H9 (cell line): Measurements from ENCODE around the gene POLR2J. TPM values are rescaled to one million over a fixed set of nuclear protein-coding genes. Genes with fewer than 3 reads are reported as not detected.

Experiments
- DNase-seq: peaks from one replicate; pipeline ENCODE4 v3.0.0-alpha.2; 2017
- H2AFZ ChIP-seq: one replicate; pipeline ENCODE4 v1.6.1; 2013; ENCODE audit warnings: mild to moderate bottlenecking, low read length, control low read depth, moderate library complexity
- H2AK5ac ChIP-seq: 2 replicates; pipeline ENCODE4 v1.6.1; 2013; ENCODE audit warnings: low read length, control low read depth, mixed read lengths; ENCODE audit not compliant: insufficient read length
- H2BK120ac ChIP-seq: one replicate; pipeline ENCODE4 v1.6.1; 2013; ENCODE audit warnings: low read depth, mild to moderate bottlenecking, low read length, control low read depth, inconsistent platforms; ENCODE audit not compliant: poor library complexity, severe bottlenecking
- H2BK12ac ChIP-seq: 2 replicates; pipeline ENCODE4 v1.6.1; 2013; ENCODE audit warnings: low read length, control low read depth, mixed read lengths, low read depth; ENCODE audit not compliant: insufficient read length
- H2BK15ac ChIP-seq: 2 replicates; pipeline ENCODE4 v1.6.1; 2013; ENCODE audit warnings: low read depth, low read length, control low read depth
- H2BK20ac ChIP-seq: one replicate; pipeline ENCODE4 v1.6.1; 2013; ENCODE audit warnings: low read depth, mild to moderate bottlenecking, low read length, control low read depth, inconsistent platforms; ENCODE audit not compliant: poor library complexity, severe bottlenecking
- H2BK5ac ChIP-seq: 2 replicates; pipeline ENCODE4 v1.6.1; 2013; ENCODE audit warnings: low read length, control low read depth, mixed read lengths; ENCODE audit not compliant: insufficient read length
- H3K14ac ChIP-seq: 2 replicates; pipeline ENCODE4 v1.6.1; 2013; ENCODE audit warnings: low read length, control low read depth; ENCODE audit not compliant: insufficient read depth
- H3K18ac ChIP-seq: 2 replicates; pipeline ENCODE4 v1.6.1; 2013; ENCODE audit warnings: low read depth, mild to moderate bottlenecking, mixed read lengths, low read length, control low read depth; ENCODE audit not compliant: insufficient read length
- H3K23ac ChIP-seq: 2 replicates; pipeline ENCODE4 v1.6.1; 2013; ENCODE audit warnings: low read length, control low read depth, mixed read lengths, low read depth; ENCODE audit not compliant: insufficient read length
- H3K23me2 ChIP-seq: 2 replicates; pipeline ENCODE4 v1.6.1; 2013; ENCODE audit warnings: low read depth, mild to moderate bottlenecking, mixed read lengths, low read length, control low read depth; ENCODE audit not compliant: insufficient read length, poor library complexity, severe bottlenecking
- H3K27ac ChIP-seq: 2 replicates; pipeline ENCODE4 v1.5.1; 2013; ENCODE audit warnings: low read length, control low read depth, mixed read lengths, low read depth; ENCODE audit not compliant: insufficient read length
- H3K27me3 ChIP-seq: 2 replicates; pipeline ENCODE4 v1.6.1; 2013; ENCODE audit warnings: low read length, control low read depth, inconsistent platforms; ENCODE audit not compliant: insufficient read depth
- H3K4ac ChIP-seq: 2 replicates; pipeline ENCODE4 v1.6.1; 2013; ENCODE audit warnings: low read depth, mild to moderate bottlenecking, control low read depth, inconsistent platforms, low read length, moderate library complexity
- H3K4me1 ChIP-seq: 2 replicates; pipeline ENCODE4 v1.6.1; 2013; ENCODE audit warnings: low read length, control low read depth, inconsistent platforms; ENCODE audit not compliant: insufficient read depth
- H3K4me2 ChIP-seq: 2 replicates; pipeline ENCODE4 v1.6.1; 2013; ENCODE audit warnings: low read length, control low read depth, mixed read lengths; ENCODE audit not compliant: insufficient read length, insufficient read depth
- H3K56ac ChIP-seq: 2 replicates; pipeline ENCODE4 v1.6.1; 2013; ENCODE audit warnings: low read depth, mild to moderate bottlenecking, mixed read lengths, low read length, control low read depth; ENCODE audit not compliant: insufficient read length
- H3K79me1 ChIP-seq: 2 replicates; pipeline ENCODE4 v1.6.1; 2013; ENCODE audit warnings: low read depth, mild to moderate bottlenecking, moderate library complexity, low read length, control low read depth, inconsistent platforms; ENCODE audit not compliant: insufficient read depth, poor library complexity, severe bottlenecking
- H3K79me2 ChIP-seq: 2 replicates; pipeline ENCODE4 v1.6.1; 2013; ENCODE audit warnings: low read length, control low read depth, inconsistent platforms; ENCODE audit not compliant: insufficient read depth
- H3K9ac ChIP-seq: 2 replicates; pipeline ENCODE4 v1.6.1; 2013; ENCODE audit warnings: low read length, control low read depth, mixed read lengths; ENCODE audit not compliant: insufficient read length; ENCODE audit errors: extremely low read depth
- H3K9me3 ChIP-seq: one replicate; pipeline ENCODE4 v1.6.1; 2013; ENCODE audit warnings: low read depth, low read length, inconsistent platforms; ENCODE audit not compliant: control insufficient read depth
- H3T11ph ChIP-seq: one replicate; pipeline ENCODE4 v1.6.1; 2013; ENCODE audit warnings: mild to moderate bottlenecking, low read length, control low read depth, inconsistent platforms
- H4K20me1 ChIP-seq: one replicate; pipeline ENCODE4 v1.6.1; 2013; ENCODE audit not compliant: control insufficient read depth, insufficient read length, insufficient read depth
- H4K5ac ChIP-seq: 2 replicates; pipeline ENCODE4 v1.6.1; 2013; ENCODE audit warnings: low read depth, mild to moderate bottlenecking, mixed read lengths, low read length, control low read depth; ENCODE audit not compliant: insufficient read length
- H4K8ac ChIP-seq: replicated peaks from 2 replicates; pipeline ENCODE4 v1.6.1; 2013; ENCODE audit warnings: low read length, control low read depth, mixed read lengths, low read depth; ENCODE audit not compliant: insufficient read length
- H4K91ac ChIP-seq: 2 replicates; pipeline ENCODE4 v1.6.1; 2013; ENCODE audit warnings: low read depth, mild to moderate bottlenecking, moderate library complexity, mixed read lengths, low read length, control low read depth; ENCODE audit not compliant: insufficient read length
- H3K27ac Mint-ChIP-seq, 3 experiments: 2 replicates in 2 of 3; 3 replicates in 1 of 3; pipeline ENCODE4 v1.8.0; 2020 to 2021; ENCODE audit warnings: mixed read lengths in 3 of 3, mild to moderate bottlenecking in 1 of 3, moderate library complexity in 1 of 3
- H3K27me3 Mint-ChIP-seq: 2 replicates; pipeline ENCODE4 v1.8.0; 2021; ENCODE audit warnings: low read depth, mild to moderate bottlenecking, moderate library complexity, mixed read lengths
- H3K36me3 Mint-ChIP-seq, 3 experiments: 2 replicates in 2 of 3; 3 replicates in 1 of 3; pipeline ENCODE4 v1.8.0; 2020 to 2021; ENCODE audit warnings: low read depth in 3 of 3, mixed read lengths in 3 of 3; ENCODE audit not compliant: insufficient read depth in 1 of 3
- H3K4me1 Mint-ChIP-seq, 2 experiments: 2 replicates each; pipeline ENCODE4 v1.8.0; 2020; ENCODE audit warnings: mixed read lengths in 2 of 2
- H3K4me3 Mint-ChIP-seq, 2 experiments: 2 replicates in 1 of 2; 3 replicates in 1 of 2; pipeline ENCODE4 v1.8.0; 2020 to 2021; ENCODE audit warnings: mild to moderate bottlenecking in 2 of 2, mixed read lengths in 2 of 2, moderate library complexity in 1 of 2
- H3K9me3 Mint-ChIP-seq, 2 experiments: 2 replicates in 1 of 2; 3 replicates in 1 of 2; pipeline ENCODE4 v1.8.0; 2020; ENCODE audit warnings: mild to moderate bottlenecking in 2 of 2, mixed read lengths in 2 of 2, moderate library complexity in 1 of 2
- WGBS: extraction: QIAGEN DNeasy Blood & Tissue Kit; methylation state at CpG from one replicate; pipeline ENCODE4 v1.1.7; 2013; ENCODE audit warnings: missing lambda C conversion rate, low lambda C conversion rate, mixed read lengths; ENCODE audit not compliant: insufficient read length; ENCODE audit errors: extremely low coverage; 5-methylcytosine and 5-hydroxymethylcytosine counted together
- total RNA-seq: library from RNA; stranded (reverse); gene quantifications from 2 replicates; pipeline ENCODE4 v1.2.1, GENCODE V29; 2021
- TF ChIP-seq, protein P1 (sequence below): fragments of 200-600 bp; sonication (generic); conservative IDR thresholded peaks from 3 replicates; pipeline ENCODE4 v1.8.0; 2021; ENCODE audit warnings: antibody characterized with exemption, mild to moderate bottlenecking

The POLR2J gene
- total RNA-seq, 1 experiment from 2014 or later = 58.5 TPM

GRCh38 chr7:102427019-102427405 is 51.7 kb downstream of the POLR2J start:
- H3K4ac ChIP-seq = no peak overlapping the region
- no peak overlapping the region for H4K91ac ChIP-seq
- no peak overlapping the region for H2AFZ ChIP-seq
- H3K79me2 ChIP-seq = no peaks in the 10 kb centered on the region
- Mint-ChIP-seq H3K27me3 (peaks cover 4% of the 10 kb centered on the region), H3K4me1 (peaks cover 18 to 20% of the 10 kb centered on the region in 2 experiments), H3K9me3 (no peaks in the 10 kb centered on the region), H3K4me3 (no peak overlapping the region), H3K27ac (no peak overlapping the region), H3K36me3 (peaks cover 15 to 44% (median 34%) of the 10 kb centered on the region in 3 experiments)
- no peak overlapping the region for H2BK5ac ChIP-seq
- H2BK120ac ChIP-seq = no peak overlapping the region
- no peak overlapping the region for H3K4me2 ChIP-seq
- no peak overlapping the region for H4K8ac ChIP-seq
- no peaks in the 10 kb centered on the region for H3K79me1 ChIP-seq
- DNase-seq = no peak
- H3K18ac ChIP-seq = no peak overlapping the region
- H3K56ac ChIP-seq = no peak overlapping the region
- H3K14ac ChIP-seq = no peak overlapping the region
- H4K20me1 ChIP-seq = no peaks in the 10 kb centered on the region
- no peak overlapping the region for H3K27ac ChIP-seq
- no CpG with 5 or more reads among the region's 5 CpGs for WGBS
- H2BK15ac ChIP-seq = no peak overlapping the region
- H2BK20ac ChIP-seq = no peak overlapping the region
- no peak overlapping the region for H2BK12ac ChIP-seq
- H4K5ac ChIP-seq = no peak overlapping the region
- H3K23ac ChIP-seq = no peak overlapping the region
- no peaks in the 10 kb centered on the region for H3K23me2 ChIP-seq
- no peak overlapping the region for H3K9ac ChIP-seq
- TF ChIP-seq, protein P1, sequence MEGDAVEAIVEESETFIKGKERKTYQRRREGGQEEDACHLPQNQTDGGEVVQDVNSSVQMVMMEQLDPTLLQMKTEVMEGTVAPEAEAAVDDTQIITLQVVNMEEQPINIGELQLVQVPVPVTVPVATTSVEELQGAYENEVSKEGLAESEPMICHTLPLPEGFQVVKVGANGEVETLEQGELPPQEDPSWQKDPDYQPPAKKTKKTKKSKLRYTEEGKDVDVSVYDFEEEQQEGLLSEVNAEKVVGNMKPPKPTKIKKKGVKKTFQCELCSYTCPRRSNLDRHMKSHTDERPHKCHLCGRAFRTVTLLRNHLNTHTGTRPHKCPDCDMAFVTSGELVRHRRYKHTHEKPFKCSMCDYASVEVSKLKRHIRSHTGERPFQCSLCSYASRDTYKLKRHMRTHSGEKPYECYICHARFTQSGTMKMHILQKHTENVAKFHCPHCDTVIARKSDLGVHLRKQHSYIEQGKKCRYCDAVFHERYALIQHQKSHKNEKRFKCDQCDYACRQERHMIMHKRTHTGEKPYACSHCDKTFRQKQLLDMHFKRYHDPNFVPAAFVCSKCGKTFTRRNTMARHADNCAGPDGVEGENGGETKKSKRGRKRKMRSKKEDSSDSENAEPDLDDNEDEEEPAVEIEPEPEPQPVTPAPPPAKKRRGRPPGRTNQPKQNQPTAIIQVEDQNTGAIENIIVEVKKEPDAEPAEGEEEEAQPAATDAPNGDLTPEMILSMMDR = no peak
- H3T11ph ChIP-seq = no peak overlapping the region
- H3K4me1 ChIP-seq = no peaks in the 10 kb centered on the region; the same call in 1 of the 2 replicates
- no peaks in the 10 kb centered on the region for H3K27me3 ChIP-seq
- H3K9me3 ChIP-seq = no peaks in the 10 kb centered on the region
- no peak overlapping the region for H2AK5ac ChIP-seq
